NCI-H1694 (cell line): ENCODE data around the gene RAB35.

Experiments used
- DNase-seq: peaks from one replicate; lab custom pipeline; 2025; lab: John Stamatoyannopoulos, UW

Gene RAB35

DNA sequence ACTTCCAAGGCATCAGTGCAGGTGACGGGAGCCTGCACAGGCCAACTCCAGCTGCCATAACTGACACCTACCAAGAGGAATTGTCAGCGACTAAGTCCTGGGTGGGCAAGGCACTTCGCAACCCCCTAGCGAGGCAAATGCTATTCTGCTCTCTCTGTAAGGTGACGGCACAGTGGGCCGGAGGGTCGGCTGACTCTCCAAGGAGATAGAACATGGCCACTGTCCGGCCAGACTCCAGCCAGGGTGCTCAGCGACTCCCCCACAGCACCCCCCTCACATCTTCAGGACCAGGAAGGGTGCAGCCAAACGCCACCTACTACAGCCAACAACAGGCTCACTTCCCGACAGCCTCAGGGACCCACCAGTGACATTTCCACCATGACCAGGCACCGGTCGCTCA lies 13.2 kb downstream of the RAB35 start:
- no peak for DNase-seq

DNA sequence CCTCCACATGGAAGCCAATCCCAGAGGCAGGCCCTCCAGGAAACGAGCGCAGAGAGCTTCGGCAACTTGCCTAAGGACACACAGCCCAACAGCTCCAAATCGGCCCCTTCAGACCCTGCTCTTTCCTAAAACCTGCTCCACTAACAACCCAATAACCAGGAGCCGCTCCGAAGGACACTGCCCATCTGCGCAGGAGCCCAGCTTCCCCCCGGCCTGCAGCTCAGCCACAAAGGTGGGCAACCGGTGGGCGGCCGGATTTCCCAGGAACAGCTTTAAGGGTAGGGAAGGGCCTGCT lies 13.6 kb downstream of the RAB35 start:
- DNase-seq, result no peak

DNA sequence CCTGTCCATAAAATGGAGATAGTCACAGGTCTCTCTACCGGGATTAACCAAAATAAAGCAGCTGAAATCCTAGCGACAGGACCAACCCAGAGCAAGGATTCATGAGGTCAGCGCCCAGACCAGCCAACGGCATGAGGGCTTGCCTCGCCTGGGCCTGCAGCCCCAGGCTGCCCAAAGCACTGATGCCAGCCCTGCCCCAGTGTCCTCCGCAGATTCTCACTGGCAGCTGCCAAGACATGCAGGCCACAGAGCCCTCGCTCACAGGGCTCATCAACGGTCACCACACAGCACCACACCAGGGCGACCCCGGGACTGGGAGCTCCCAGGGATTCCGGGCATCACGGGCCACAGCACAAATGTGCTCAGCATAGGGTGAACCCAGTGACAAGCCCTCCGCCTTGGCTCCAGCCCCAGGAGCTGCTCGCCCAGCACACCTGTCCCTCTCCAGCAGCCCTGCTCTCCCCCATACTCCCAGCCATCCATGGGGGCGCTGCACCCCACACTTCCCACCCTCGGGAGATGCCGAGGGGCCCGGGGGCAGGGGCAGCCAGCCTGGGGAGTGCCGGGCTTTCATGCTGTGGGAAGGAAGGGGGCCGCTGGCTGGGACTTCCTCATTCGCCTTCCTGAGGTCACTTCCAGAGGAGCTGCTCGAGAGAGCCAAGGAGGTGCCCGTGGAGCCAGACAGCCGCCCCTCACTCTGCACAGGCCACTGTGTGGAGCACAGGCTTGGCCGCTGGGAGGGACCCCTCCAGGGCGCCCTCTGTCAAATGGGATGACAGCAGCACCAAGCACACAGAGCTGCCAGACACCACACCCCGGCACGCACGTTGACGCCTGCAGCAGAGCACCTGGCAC lies 14.1 kb downstream of the RAB35 start:
- DNase-seq, result no peak

DNA sequence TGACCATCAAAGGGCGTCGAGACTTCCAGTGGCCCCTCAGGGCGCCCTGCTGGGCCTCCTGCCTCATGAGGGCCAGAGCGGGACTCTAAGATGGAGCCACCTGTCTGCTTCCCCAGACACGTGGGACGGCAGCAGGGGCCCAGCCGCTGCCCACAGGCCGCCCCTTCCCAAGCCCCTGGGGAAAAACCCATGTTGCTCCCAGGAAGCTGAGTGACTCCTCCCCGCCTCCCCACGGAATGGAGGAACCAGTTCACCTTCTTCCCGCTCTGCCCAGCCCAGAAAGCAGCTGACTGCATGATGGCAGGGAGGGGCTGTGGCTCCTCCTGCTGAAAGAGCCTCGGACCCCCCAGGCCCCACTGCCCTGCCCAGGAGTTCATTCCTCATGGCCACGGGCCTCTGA lies 14.9 kb downstream of the RAB35 start:
- DNase-seq, result no peak

DNA sequence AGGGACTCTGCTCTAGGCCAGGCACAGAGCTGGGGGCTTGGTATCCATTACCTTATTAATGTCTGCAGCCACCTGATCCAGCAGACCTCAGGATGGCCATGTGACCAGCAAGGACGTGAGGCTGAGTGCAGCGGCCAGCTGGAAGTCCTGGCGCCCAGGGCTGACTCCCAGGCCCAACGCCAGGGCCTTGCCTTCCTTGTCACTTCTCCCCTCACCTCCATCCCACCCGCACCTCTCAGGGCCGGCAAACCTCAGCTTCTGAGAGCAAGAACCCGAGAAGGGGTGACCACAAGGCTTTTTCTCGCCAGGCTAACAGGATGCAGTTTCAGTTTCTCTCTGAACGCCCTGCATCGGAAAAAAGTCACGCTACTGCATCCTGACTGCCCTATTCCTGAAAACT lies 15.4 kb downstream of the RAB35 start:
- DNase-seq, result no peak

DNA sequence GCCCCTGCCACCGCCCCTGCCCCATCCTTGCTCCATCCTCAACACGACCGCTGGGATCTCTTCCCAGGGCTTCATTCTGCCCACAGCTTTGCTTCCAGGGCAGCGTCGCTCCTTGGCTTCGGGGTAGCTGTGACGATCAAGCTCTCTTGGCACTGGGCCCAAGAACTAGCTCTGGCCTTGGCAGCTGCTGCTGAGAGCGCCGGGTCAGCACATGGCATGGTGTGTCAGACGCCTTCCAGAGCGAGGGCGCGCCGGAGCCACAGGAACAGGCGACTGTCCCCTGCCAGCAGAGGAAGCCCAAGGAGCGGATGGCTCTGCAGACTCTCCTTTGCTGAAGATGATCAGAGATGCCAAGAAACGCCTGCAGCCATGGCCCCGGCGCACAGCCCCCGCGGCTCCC lies 15.9 kb downstream of the RAB35 start:
- no peak for DNase-seq

DNA sequence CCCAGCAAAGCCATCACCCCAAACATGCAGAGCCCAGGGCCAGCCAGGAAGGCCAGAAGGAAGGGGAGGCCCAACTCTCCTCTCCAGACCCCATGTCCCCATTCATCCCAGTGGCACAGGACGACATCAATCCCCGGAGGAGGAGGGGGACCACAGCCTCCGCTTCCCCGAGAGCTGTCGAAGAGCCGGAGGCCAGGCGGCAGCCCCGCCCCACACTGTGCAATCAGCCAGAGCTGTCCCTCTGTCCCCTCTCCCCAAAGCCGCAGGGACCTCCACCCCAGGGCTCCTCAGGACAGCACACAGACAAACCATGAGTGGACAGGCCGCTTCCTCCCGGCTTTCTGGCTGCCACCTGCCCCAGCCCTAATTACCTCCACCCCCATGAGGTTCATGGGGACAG lies 16.8 kb downstream of the RAB35 start:
- no peak for DNase-seq

DNA sequence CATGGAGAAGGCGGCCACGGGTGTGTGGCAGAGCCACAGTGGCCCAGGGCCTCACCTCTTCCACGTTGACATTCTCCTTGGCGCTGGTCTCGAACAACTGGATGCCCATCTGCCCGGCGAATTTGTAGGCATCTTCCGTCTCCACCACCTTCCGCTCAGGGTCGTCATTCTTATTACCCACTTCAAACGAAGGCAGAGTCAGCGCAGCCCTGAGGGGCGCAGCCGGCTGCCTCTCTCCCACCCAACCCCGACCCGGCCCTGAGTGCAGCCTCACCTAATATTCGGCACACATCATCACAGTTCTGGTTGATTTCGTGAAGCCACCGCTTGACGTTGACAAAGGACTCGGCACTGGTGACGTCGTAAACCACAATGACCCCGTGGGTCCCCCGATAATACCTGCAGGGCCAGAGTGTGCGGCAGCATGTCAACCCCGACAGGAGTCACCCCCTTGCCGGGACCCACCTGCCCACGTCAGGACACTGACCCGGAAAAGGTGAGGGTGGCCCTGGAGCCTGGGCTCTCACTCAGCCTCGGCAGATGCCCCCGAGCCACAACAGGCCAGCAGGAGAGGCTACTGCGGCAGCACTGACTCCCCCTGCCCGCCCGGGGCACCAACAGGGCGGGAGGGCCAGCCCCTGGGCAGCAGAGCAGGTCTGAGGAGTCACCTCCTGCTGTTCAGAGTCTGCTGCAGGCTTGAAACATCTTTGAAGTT lies 17.6 kb downstream of the RAB35 start:
- DNase-seq, result no peak

DNA sequence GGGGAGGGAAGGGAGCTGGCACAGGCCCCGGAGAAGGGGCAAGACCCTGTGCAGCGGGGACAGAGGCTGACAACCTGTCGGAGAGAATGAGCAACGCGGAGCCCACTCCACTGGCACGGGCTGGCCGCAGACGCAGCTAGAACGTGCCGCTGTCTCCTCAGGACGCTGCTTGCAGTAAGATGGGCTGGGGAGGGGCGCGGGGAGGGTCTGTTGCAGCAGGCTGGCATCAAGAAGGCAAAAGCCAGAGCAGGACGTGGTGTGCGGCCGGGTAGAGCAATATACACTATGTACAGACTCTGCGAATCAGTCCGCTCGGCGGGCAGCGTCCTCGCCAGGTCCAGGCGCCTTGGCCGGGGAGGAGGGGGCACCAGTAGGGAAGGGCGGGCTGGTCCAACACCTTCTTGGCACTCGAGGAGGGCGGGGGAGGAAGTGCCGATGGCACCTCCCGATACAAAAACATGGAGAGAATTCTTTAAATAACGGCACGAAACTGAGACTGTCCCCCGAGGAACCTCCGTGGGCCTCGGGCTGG lies 19.8 kb downstream of the RAB35 start:
- no peak for DNase-seq

DNA sequence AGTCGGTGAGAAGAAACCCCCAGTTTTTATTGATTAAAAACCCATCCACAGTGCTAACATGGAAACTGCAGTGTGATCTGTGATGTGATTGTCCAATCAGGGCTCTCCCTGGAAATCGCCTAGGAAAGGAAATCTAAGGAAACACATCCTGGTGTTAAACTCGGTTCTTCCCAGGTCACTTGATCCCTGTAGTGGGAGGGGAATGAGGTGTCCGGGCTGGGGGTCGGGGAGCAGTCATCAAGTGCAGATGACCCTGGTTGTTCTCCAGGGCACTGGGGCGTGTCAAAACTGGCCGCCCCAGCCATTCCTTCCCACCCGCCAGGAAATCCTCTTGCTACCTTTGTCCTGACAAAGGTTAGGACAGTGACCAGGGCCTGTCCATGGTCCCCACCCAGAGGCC lies 20.8 kb downstream of the RAB35 start:
- no peak for DNase-seq

DNA sequence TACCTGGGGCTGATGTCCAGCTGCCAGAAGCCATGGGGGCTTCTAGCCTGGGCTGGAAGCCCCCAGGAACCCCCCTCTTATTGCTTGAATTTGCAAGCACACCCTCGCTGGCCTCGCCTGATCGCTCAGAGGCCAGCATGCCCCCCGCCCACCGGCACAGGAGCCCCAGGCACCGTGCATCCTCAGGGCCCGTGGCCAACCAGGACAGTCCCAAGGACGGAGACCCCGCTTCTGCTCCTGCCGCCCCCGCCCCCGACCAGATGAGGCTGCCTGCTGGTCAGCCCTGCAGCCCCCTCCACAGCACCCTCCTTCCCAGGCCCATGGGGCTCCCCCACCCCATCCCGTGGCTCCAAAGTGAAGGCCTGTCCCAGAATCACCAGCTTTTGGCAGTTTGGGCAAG lies 21.2 kb downstream of the RAB35 start:
- DNase-seq, result no peak

DNA sequence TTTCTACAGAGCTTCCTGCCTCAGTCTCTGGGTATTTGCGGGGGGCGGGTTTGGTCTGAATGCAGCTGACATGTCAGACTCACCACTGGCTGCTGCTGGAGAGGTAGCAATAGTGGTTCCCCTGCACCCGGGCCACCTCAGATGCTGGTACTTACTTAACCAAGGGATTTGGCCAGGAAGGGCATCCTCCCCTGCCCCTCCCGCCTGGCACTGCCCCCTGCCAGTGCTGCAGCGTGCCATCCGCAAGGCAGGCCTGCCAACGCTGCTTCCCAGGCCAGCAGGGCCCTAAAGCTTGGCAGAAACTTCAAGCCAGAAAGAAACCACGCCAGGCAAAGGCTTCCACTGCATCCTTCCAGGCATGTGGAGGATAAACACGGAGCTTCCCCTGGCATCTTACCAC lies 22.1 kb downstream of the RAB35 start:
- DNase-seq, result no peak

DNA sequence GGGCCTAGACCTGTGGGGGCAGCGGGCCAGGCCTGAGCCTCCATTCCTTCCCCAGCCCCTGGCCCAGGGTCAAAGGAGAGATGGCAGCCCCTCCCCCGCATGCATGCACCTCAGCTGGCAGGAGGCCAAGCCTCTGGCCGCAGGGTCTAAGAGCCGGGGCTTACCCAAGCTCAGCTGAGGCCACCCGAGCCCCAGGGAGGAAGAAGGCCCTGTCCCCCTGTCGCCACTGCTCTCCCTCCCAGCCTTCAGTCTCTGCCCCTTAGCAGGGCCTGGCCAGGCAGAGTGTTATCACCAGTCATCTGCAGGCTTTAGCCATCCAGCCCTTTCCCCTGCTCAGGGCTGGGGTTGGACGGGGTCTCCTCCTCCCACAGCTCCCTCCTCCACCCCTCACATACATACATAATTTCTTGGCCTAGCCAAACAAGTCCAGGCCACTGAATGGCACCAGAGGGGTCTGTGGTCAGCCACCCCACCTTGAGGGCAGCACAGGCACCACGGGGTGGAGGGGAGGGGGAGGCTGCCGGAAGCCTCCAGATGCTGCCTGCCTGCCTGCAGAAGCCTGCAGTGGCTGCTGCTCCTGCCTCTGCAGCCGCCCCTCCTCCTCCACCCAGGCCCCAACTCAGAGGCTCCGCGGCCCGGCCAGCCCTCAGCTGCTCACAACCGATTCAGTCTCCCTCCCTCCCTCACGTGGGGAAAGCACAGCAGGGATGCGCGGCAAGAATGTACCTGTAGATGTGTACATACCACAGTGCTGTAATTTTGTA lies 22.8 kb downstream of the RAB35 start:
- DNase-seq, result no peak

DNA sequence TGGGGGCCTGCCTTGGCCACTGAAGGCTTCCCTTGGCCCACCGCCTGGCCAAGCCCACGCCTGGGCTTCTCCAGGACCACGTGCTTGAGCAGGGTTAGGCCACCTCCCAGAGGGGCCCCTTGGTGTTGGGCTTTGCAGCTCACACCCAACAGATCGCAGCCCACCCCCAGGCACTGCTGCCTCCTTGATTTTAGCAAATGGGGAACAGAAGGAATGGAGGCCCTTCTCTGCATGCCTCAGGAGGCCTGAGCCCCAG lies 23.3 kb downstream of the RAB35 start:
- DNase-seq, result no peak

DNA sequence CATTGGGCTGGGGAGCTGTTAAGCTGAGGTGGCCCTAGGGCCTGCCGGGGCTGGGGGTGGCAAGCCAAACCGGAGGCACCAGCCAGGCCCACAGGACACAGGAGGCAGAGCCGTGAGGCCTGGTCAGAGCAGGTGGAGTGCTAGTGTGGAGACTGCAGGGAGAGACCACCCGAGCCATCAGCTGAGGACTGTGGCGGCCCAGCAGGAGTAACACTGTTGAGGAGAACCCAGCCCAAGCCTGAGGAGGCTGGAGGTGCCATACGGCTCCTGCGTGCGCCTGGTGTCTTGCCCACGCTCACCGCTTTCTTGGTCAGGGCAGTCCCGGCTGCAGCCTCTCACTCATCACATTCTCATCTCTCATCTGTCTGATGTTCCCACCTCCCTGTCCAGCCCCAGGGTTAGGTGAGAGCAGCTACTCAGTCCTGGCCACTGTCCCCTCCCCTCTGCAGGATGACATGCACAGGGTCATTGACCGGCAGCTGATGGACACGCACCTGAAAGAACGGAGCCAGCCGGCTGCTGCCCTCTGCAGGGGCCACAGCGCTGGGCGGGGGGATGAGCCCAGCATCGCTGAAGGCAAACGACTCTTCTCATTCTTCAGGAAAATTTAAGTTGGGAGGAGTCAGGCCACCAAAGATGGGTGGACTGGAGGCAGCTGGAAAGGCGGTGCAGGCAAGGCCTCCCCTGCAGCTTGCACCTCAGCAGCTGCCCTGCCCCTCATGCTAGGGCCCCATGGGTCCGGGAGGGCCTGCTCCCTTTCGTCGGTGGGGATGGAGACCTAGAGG lies 23.8 kb downstream of the RAB35 start:
- DNase-seq, result no peak

DNA sequence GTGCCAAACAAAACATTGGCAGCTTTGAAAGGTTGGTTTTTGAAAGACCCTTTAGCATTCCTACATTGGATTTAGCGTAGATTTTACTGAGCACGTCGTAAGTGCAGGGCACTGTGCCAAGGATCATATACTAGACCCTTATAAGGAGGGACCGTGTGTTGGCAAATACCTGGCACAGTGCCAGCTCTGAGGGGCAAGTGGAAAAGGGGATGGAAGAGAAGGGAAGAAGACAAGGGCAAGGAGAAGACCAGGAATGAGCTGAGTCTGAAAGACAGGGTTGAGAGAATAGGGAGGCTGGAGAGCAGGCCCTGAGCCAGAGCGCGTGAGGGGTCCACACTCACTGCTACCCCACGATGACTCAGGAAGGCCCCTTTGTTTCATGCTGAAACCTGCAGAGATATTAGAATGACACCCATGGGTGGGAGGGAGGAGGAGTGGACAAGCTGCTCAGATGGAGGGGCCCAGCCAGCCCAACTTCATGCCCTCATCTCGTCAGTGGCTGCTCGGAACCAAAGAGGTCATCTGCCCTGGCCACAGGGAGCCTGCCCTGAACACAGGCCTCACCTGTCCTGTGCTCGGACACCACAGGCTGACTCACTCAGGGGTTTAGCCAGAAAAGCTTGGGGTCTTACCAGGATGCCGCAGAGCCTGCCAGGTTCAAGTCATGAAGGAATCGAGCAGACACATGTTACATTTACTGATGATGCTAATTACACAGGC lies 25.0 kb downstream of the RAB35 start:
- no peak for DNase-seq

DNA sequence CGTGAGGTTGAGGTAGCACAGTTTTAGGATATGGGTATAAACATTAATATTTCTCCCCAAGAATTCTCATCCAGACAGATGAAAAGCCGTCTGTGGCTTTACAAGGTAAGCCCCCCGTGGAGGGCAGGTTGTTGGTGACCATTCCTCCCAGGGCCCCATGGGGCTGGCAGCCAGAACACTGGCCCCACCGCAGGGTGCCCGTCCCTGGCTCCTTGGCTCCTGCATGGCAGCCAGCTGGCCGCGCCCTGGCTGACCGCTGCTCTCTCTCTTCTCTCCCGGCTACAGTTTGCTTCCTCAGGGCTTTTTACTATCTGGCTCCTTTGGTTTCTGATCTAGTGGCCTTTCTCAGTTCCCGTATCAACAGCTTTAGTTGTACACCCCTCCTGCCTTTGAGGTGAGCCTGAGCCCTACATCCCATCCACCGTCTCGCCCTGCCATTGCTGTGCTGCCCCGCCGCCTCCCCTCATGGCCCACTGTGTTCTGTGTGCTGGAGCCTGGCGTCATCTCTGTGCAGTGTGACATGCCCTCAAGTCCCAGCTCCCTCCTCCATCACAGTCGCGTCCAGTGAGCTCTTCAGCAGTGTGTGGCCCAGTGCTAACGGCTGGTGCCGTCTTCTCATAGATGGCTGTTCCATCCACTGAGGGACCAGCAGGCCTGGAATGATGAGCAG lies 25.8 kb downstream of the RAB35 start:
- DNase-seq, result no peak

DNA sequence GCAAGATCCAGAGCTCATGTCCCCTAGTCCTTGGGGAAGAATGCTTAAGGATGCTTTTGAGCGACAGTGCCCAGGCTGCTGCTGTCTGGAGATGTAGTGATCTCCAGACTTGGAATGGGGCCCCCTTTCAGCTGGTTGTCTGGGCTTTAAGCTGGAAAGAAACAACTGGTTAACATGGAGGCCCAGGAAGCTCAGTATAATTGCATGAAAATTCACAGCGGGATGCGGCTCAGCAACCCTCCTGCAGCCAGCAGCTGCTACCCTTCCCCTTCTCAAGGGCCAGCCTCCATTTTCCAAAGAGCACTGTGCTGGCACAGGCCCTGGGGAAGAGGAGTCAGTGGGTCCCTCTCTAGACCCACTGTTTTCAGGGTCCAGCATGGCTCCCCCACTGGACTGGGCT lies 26.3 kb downstream of the RAB35 start:
- no peak for DNase-seq

DNA sequence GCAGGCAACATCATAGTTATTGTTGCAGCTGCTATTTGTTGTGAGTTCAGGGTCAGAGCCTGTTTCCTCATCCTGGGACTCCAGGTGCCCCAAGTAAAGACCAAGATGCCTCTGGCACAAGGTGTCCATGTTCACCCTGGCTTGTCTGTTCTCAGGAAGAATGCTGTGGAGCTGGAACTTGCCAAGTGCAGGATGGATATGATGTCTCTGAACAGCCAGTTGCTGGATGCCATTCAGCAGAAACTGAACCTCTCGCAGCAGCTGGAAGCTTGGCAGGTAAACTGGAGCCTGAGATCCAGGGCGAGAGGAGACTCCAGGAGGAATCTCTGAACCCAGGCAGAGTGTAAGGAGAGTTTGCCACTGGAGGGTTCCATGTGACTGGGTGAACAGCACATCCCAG lies 26.8 kb downstream of the RAB35 start:
- no peak for DNase-seq

DNA sequence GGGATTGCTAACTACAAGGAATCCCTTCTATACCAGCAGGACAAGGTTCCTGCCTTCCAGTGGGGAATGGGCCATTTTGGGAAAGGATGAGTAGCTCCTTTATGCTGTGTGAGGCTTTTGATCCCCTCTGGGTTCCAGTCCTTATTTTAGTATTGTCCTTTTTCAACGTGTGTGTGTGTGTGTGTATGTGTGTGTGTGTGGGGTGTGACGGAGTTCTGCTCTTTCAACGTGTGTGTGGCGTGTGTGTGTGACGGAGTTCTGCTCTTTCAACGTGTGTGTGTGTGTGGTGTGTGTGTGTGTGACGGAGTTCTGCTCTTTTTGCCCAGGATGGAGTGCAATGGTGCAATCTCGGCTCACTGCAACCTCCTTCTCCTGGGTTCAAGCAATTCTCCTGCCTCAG lies 27.4 kb downstream of the RAB35 start:
- DNase-seq, result no peak
